Right atrium auricular region (tissue), 2 donors: ENCODE results near the gene KLHL7. TPM values are rescaled to one million over a fixed set of nuclear protein-coding genes. Genes with fewer than 3 reads are reported as not detected.
A peak's percentile ranks its signal among the peaks of the same experiment; 100 is the strongest.

ENCODE experiments used
- DNase-seq: peaks from one replicate; pipeline ENCODE4 v3.0.0-alpha.2; 2019; ENCODE audit warnings: low spot score
- H3K27ac ChIP-seq, 2 donors: fragments of 200-600 bp; sonication (generic); 1 replicate in 1 of 2; 2 replicates in 1 of 2; pipeline ENCODE4 v1.5.1; 2016 to 2019
- H3K27me3 ChIP-seq, 2 donors: fragments of 200-600 bp; sonication (generic); one replicate each; pipeline versions ENCODE4 v1.5.1 to v1.6.0; 2017 to 2019
- H3K36me3 ChIP-seq: fragments of 200-600 bp; sonication (generic); one replicate; pipeline ENCODE4 v1.5.1; 2016
- H3K4me1 ChIP-seq, 2 donors: fragments of 200-600 bp; sonication (generic); one replicate each; pipeline versions ENCODE4 v1.5.1 to v1.6.0; 2017 to 2019
- H3K4me3 ChIP-seq, 2 donors: fragments of 200-600 bp; sonication (generic); 1 replicate in 1 of 2; 2 replicates in 1 of 2; pipeline ENCODE4 v1.5.1; 2017 to 2019; ENCODE audit warnings: mild to moderate bottlenecking in 1 of 2, moderate library complexity in 1 of 2
- H3K9me3 ChIP-seq, 2 donors: fragments of 200-600 bp; sonication (generic); one replicate each; pipeline ENCODE4 v1.5.1; 2019
- CTCF ChIP-seq, 2 donors: fragments of 200-600 bp; sonication (generic); IDR thresholded peaks; one replicate each; pipeline ENCODE4 v1.5.1; 2019; ENCODE audit warnings: antibody characterized with exemption in 2 of 2
- total RNA-seq, 2 donors: library from RNA; depleted of rRNA; stranded (reverse); fragments of >200 nt; gene quantifications; one replicate each; pipeline ENCODE4 v1.1.0, GENCODE V29; 2016

KLHL7 gene
- total RNA-seq, 2 donors from 2014 or later: 37.3 to 87.6 TPM

- Histone ChIP-seq H3K4me1 (no peaks in the 10 kb centered on the region), H3K4me3 (no peak overlapping the region), H3K27ac (no peak overlapping the region), H3K36me3 (no peaks in the 10 kb centered on the region), H3K9me3 (no peaks in the 10 kb centered on the region), H3K27me3 (no peaks in the 10 kb centered on the region)
- no peak for TF ChIP-seq CTCF (IDR thresholded peaks at IDR 0.05)
- no peak for DNase-seq
Measured at GRCh38 chr7:23067271-23067670, 38.3 kb upstream of the KLHL7 start.

DNA sequence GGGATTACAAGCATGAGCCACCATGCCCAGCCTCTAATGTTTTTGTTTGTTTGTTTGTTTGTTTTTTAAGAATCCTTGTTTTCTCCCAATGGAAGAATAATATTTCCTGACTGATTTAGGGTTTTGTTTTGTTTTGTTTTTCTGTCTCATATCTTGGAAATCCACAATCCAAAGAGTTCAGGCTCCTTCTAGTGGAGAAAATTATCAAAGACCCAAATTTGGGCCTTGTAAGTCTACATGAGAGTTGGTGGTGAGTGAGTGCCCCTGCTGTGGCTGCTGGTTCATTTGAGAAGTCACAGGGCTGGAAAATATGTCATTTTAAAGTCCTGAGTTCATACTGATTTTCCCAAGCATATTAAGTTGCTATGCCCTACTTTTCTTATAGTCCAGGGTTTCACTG lies 33.5 kb upstream of the KLHL7 start:
- Histone ChIP-seq H3K27ac (peak overlapping the region in 1 of 2 donors; percentile 26), H3K36me3 (no peaks in the 10 kb centered on the region), H3K4me1 (peaks cover 0 to 16% of the 10 kb centered on the region in 2 donors), H3K27me3 (no peaks in the 10 kb centered on the region), H3K4me3 (no peak overlapping the region), H3K9me3 (no peaks in the 10 kb centered on the region)
- no peak for DNase-seq
- peak in 1 of 2 donors; percentile 29 for TF ChIP-seq CTCF (IDR thresholded peaks at IDR 0.05)

- no peaks in the 10 kb centered on the region for H3K36me3 ChIP-seq
- peaks cover 0 to 22% of the 10 kb centered on the region in 2 donors for H3K4me1 ChIP-seq
- H3K27ac ChIP-seq: no peak overlapping the region
- H3K9me3 ChIP-seq: no peaks in the 10 kb centered on the region
- no peaks in the 10 kb centered on the region for H3K27me3 ChIP-seq
- DNase-seq: no peak
- H3K4me3 ChIP-seq: no peak overlapping the region
- TF ChIP-seq CTCF (IDR thresholded peaks at IDR 0.05): no peak
Measured at GRCh38 chr7:23072922-23073321, 32.7 kb upstream of the KLHL7 start.

GRCh38 chr7:23074443-23075261 lies 30.9 kb upstream of the KLHL7 start:
- Histone ChIP-seq H3K27ac (peak overlapping the region in 1 of 2 donors; percentile 84), H3K9me3 (no peaks in the 10 kb centered on the region), H3K4me3 (no peak overlapping the region), H3K27me3 (no peaks in the 10 kb centered on the region), H3K36me3 (no peaks in the 10 kb centered on the region), H3K4me1 (peaks cover 0 to 22% of the 10 kb centered on the region in 2 donors)
- DNase-seq: no peak
- TF ChIP-seq CTCF (IDR thresholded peaks at IDR 0.05): no peak

DNA sequence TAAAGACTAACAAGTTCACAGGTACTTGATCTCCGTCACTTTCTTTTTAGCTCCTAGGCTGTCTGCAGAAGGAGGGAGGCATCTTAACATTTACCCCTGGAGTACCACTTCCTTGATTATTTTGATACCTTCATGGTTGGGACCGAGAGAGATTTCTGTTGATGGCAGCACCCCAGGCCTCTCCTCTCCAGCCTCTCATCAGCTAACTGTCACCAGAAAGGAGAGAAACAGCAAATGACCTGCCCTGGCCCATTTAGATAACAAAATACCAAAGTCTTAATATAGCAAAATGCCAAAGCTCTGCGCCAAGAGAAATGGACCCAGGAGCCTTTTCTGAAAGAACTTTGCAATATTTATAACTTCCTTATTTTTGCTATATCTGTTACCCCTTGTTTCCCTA lies 30.0 kb upstream of the KLHL7 start:
- no peaks in the 10 kb centered on the region for H3K27me3 ChIP-seq
- no peaks in the 10 kb centered on the region for H3K9me3 ChIP-seq
- DNase-seq: no peak
- H3K36me3 ChIP-seq: no peaks in the 10 kb centered on the region
- peak overlapping the region in 1 of 2 donors; percentile 84 for H3K27ac ChIP-seq
- H3K4me3 ChIP-seq: no peak overlapping the region
- TF ChIP-seq CTCF (IDR thresholded peaks at IDR 0.05): no peak
- H3K4me1 ChIP-seq: peaks cover 0 to 22% of the 10 kb centered on the region in 2 donors
